ENCODE data around the gene FOXJ3. TPM values are rescaled to one million over a fixed set of nuclear protein-coding genes. Genes with fewer than 3 reads are reported as not detected.

The FOXJ3 gene
- total and polyA plus RNA-seq, 2 of the 13 experiments (the other 11 are each of a cell fraction or from before 2014, with no cell fraction given): 16.6 to 48.5 TPM

- TF ChIP-seq ZNF280B (CRISPR knock-in tag; IDR thresholded peaks at IDR 0.05; ENCODE audit: borderline replicate concordance): peak; percentile 92
- peak; percentile 95 for TF ChIP-seq MAF1 (CRISPR knock-in tag; IDR thresholded peaks at IDR 0.05; ENCODE audit: borderline replicate concordance)
- 0 out of 2 replicates have a peak, but pooled peaks have one; percentile 61 for TF ChIP-seq ZZZ3 (CRISPR knock-in tag; IDR thresholded peaks at IDR 0.05; ENCODE audit: borderline replicate concordance)
- 0 out of 2 replicates have a peak, but pooled peaks have one; percentile 53 for TF ChIP-seq TRAFD1 (CRISPR knock-in tag; IDR thresholded peaks at IDR 0.05; ENCODE audit: borderline replicate concordance)
- TF ChIP-seq ZNF496 (CRISPR knock-in tag; IDR thresholded peaks at IDR 0.05; ENCODE audit: insufficient replicate concordance): no peak
- TF ChIP-seq MTA1 (CRISPR knock-in tag; IDR thresholded peaks at IDR 0.05; ENCODE audit: borderline replicate concordance): peak; percentile 92; the same call in 1 of the 2 replicates
- peak; percentile 67 for TF ChIP-seq AGO1 (IDR thresholded peaks at IDR 0.05; ENCODE audit: low read depth, low read length, poor library complexity, severe bottlenecking)
- TF ChIP-seq SSRP1 (CRISPR knock-in tag; IDR thresholded peaks at IDR 0.05): no peak
- TF ChIP-seq SYNCRIP (IDR thresholded peaks at IDR 0.05; ENCODE audit: insufficient read depth, low read depth, low read length): no peak
- no peak for TF ChIP-seq ZNF615 (CRISPR knock-in tag; IDR thresholded peaks at IDR 0.05; ENCODE audit: borderline replicate concordance)
- peak; percentile 95 for TF ChIP-seq CBX5 (CRISPR knock-in tag; IDR thresholded peaks at IDR 0.05; ENCODE audit: borderline replicate concordance)
- no peak for TF ChIP-seq ZNF263 (CRISPR knock-in tag; IDR thresholded peaks at IDR 0.05)
- no peak for TF ChIP-seq PRDM15 (CRISPR knock-in tag; IDR thresholded peaks at IDR 0.05)
- peak; percentile 47 for TF ChIP-seq HNRNPK (IDR thresholded peaks at IDR 0.05; ENCODE audit: low read depth, low read length, poor library complexity, severe bottlenecking)
- 0 out of 2 replicates have a peak, but pooled peaks have one; percentile 69 for TF ChIP-seq ZXDC (CRISPR knock-in tag; IDR thresholded peaks at IDR 0.05)
- TF ChIP-seq CREB1 (IDR thresholded peaks at IDR 0.05): peak; percentile 87
- TF ChIP-seq CREB1 (CRISPR knock-in tag; IDR thresholded peaks at IDR 0.05): peak; percentile 87
- peak; percentile 95 for TF ChIP-seq ERF (CRISPR knock-in tag; IDR thresholded peaks at IDR 0.05)
- no peak for TF ChIP-seq ZNF781 (CRISPR knock-in tag; IDR thresholded peaks at IDR 0.05; ENCODE audit: borderline replicate concordance, not compliant biosample characterization)
These were observed at the start of gene FOXJ3 (continued) for GRCh38 chr1:42335050-42335808.
